WI38 (cell line): ENCODE measurements around the gene CCL2.

Experiments
- H3K4me3 ChIP-seq: 2 replicates; pipeline ENCODE4 v1.5.1; 2011; ENCODE audit warnings: low read depth, mild to moderate bottlenecking, control low read depth, low read length
- CTCF ChIP-seq: IDR thresholded peaks from 2 replicates; pipeline ENCODE4 v1.5.1; 2012; ENCODE audit warnings: low read depth, mild to moderate bottlenecking, control low read depth, low read length

CCL2 gene

GRCh38 chr17:34227707-34228106 lies 27.4 kb upstream of the CCL2 start:
- no peak overlapping the region for H3K4me3 ChIP-seq
- no peak for TF ChIP-seq CTCF

GRCh38 chr17:34228781-34229180 lies 26.3 kb upstream of the CCL2 start:
- TF ChIP-seq CTCF = no peak
- H3K4me3 ChIP-seq = no peak overlapping the region

- H3K4me3 ChIP-seq = no peak overlapping the region
- TF ChIP-seq CTCF = no peak
These were observed 24.7 kb upstream of the CCL2 start for GRCh38 chr17:34230342-34230741.

- TF ChIP-seq CTCF = no peak
These were observed 20.5 kb upstream of the CCL2 start for GRCh38 chr17:34234616-34235015.

GRCh38 chr17:34235389-34236028 lies 19.6 kb upstream of the CCL2 start:
- H3K4me3 ChIP-seq = no peak overlapping the region
- no peak for TF ChIP-seq CTCF

More at GRCh38 chr17:34234616-34235015, 20.5 kb upstream of the CCL2 start:
- H3K4me3 ChIP-seq = no peak overlapping the region

- H3K4me3 ChIP-seq = no peak overlapping the region
- TF ChIP-seq CTCF = no peak
These were observed 18.7 kb upstream of the CCL2 start for GRCh38 chr17:34236281-34236892.

GRCh38 chr17:34237458-34237857 lies 17.6 kb upstream of the CCL2 start:
- H3K4me3 ChIP-seq = no peak overlapping the region
- no peak for TF ChIP-seq CTCF
